ENCODE data around the gene BABAM2. TPM values are rescaled to one million over a fixed set of nuclear protein-coding genes. Genes with fewer than 3 reads are reported as not detected.

The BABAM2 gene
- total and polyA plus RNA-seq, 10 of the 15 experiments (the other 5 are each of a cell fraction or from before 2014, with no cell fraction given) = 30.7 to 59.9 (median 44.5) TPM

GRCh38 chr2:28322981-28323396, 432.5 kb downstream of the BABAM2 start (continued):
- no peak for TF ChIP-seq CEBPZ (IDR thresholded peaks at IDR 0.05; ENCODE audit: low read depth, low read length)
- TF ChIP-seq MEF2A (IDR thresholded peaks at IDR 0.05; ENCODE audit: insufficient read depth, low read depth, low read length) = no peak
- TF ChIP-seq GATAD2B (conservative IDR thresholded peaks at IDR 0.05; ENCODE audit: low read depth) = no peak
- TF ChIP-seq MTA2 (IDR thresholded peaks at IDR 0.05; ENCODE audit: low read depth) = no peak
- no peak for TF ChIP-seq ZNF622 (IDR thresholded peaks at IDR 0.05)

GRCh38 chr2:28325173-28325566, 434.6 kb downstream of the BABAM2 start:
- DNase-seq (ENCODE audit: low read depth, low spot score) (no peak), FAIRE-seq (no peak), ATAC-seq (peak; percentile 16; the same call in 2 of the 3 replicates)
- intact Hi-C loops (cut with micrococcal nuclease; ENCODE audit: unreplicated experiment) (no loop called here), in situ Hi-C loops (cut with MboI) (no loop called here)
- Histone ChIP-seq H3K79me2 (ENCODE audit: control insufficient read depth, insufficient read depth, low read length) (no peaks in the 10 kb centered on the region), H3K27ac (ENCODE audit: control insufficient read depth, insufficient read depth) (no peak overlapping the region), H2AFZ (ENCODE audit: control insufficient read depth, low read depth, low read length) (no peak overlapping the region), H3K9me3 (replicated peaks; ENCODE audit: control insufficient read depth, insufficient read depth, low read length) (no peaks in the 10 kb centered on the region), H3K36me3 (ENCODE audit: control insufficient read depth in 2 of 2, insufficient read depth in 2 of 2, low read length in 1 of 2) (no peaks in the 10 kb centered on the region; a peak in 1 of 4 replicates), H3K4me1 (ENCODE audit: control insufficient read depth, insufficient read depth, low read length) (peaks cover 13% of the 10 kb centered on the region), H4K20me1 (ENCODE audit: control insufficient read depth, insufficient read depth) (no peaks in the 10 kb centered on the region), H3K4me3 (no peak overlapping the region), H3K27me3 (replicated peaks in 1 of 2; ENCODE audit: control insufficient read depth in 2 of 2, insufficient read depth in 2 of 2, low read length in 1 of 2) (no peaks in the 10 kb centered on the region), H3K4me2 (ENCODE audit: control insufficient read depth, insufficient read depth) (no peak overlapping the region), H3K9ac (ENCODE audit: control insufficient read depth, insufficient read depth, low read length) (no peak overlapping the region)
- ChIA-PET CTCF (no interaction called here), RAD21 (ENCODE audit: unreplicated experiment) (no interaction called here), POLR2A (no interaction called here), SMC1A (ENCODE audit: uncharacterized antibody, unreplicated experiment) (no interaction called here)
- 76% methylated on average over 5 of the region's 5 CpGs for WGBS (ENCODE audit: insufficient coverage, insufficient replicate concordance, low lambda C conversion rate, missing lambda C conversion rate)
- BruUV-seq (replicated peaks) = no TSS peak
- no peak for TF ChIP-seq REST (IDR thresholded peaks at IDR 0.05; ENCODE audit: low read depth, low read length)
- no peak for TF ChIP-seq BHLHE40 (IDR thresholded peaks at IDR 0.05; ENCODE audit: borderline replicate concordance in 1 of 2, low read depth in 2 of 2, low read length in 1 of 2)
- TF ChIP-seq EGR1 (IDR thresholded peaks at IDR 0.05; ENCODE audit: borderline replicate concordance in 1 of 2, low read depth in 2 of 2, low read length in 2 of 2) = no peak
- no peak for TF ChIP-seq KAT2A (conservative IDR thresholded peaks at IDR 0.05; ENCODE audit: control insufficient read depth, low read depth, low read length)
- TF ChIP-seq HDAC2 (IDR thresholded peaks at IDR 0.05) = no peak
- TF ChIP-seq CUX1 (IDR thresholded peaks at IDR 0.05; ENCODE audit: insufficient replicate concordance, low read depth, low read length) = no peak
